SIG-M5 treated with dmso at 0.1 percent for 504 hours (cell line): ENCODE data around the gene COX6A1.
"Not testable (repeated sequence)": the region's sequence is repeated elsewhere in the genome, so short reads cannot be mapped to it uniquely, and the experiment has no call there.

Experiments used
- DNase-seq: peaks from one replicate; lab custom pipeline; 2025; ENCODE audit not compliant: unreplicated experiment; lab: John Stamatoyannopoulos, UW

The COX6A1 gene

GRCh38 chr12:120425797-120426196, 12.1 kb upstream of the COX6A1 start:
- DNase-seq = no peak

DNA sequence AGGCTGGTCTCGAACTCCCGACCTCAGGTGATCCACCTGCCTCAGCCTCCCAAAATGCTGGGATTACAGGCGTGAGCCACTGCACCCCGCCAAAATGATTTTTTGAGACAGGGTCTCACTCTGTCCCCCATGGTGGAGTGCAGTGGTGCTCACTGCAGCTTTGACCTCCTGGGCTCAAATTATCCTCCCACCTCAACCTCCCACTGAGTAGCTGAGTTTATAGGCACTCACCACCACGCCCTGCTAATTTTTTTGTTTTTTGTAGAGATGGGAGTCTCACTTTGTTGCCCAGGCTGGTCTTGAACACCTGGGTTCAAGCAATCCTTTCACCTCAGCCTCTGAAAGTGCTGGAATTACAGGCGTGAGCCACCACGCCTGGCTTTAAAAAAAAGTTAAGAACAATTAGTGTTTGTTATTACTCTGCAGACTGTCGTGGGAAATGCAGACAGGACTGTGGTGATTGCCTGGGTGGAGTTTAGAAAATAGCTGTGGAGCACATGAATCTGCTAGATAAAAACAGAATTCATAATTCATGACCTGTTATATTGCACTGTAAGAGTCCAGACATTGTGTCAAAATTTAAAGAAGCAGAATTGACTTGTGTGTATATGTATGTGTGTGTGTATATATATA, 9.2 kb upstream of the COX6A1 start:
- no peak for DNase-seq

DNA sequence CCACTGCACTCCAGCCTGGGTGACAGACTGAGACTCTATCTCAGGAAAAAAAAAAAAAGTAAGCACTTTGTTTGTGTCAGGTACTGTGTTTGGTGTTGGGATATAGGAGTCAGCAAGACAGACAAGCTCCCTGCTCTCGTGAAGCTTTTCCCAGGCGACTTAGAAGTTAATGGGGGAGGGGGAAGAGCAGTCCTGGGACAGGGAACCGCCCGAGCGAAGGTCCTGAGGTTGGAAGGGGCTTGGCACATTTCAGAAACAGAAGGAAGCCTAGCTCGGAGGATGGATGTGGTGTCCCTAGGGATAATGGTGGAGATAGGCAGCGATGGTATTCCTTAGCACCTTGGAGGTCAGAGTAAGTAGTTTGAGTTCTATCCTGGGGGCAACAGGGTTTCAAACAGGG, 8.5 kb upstream of the COX6A1 start:
- DNase-seq = no peak

DNA sequence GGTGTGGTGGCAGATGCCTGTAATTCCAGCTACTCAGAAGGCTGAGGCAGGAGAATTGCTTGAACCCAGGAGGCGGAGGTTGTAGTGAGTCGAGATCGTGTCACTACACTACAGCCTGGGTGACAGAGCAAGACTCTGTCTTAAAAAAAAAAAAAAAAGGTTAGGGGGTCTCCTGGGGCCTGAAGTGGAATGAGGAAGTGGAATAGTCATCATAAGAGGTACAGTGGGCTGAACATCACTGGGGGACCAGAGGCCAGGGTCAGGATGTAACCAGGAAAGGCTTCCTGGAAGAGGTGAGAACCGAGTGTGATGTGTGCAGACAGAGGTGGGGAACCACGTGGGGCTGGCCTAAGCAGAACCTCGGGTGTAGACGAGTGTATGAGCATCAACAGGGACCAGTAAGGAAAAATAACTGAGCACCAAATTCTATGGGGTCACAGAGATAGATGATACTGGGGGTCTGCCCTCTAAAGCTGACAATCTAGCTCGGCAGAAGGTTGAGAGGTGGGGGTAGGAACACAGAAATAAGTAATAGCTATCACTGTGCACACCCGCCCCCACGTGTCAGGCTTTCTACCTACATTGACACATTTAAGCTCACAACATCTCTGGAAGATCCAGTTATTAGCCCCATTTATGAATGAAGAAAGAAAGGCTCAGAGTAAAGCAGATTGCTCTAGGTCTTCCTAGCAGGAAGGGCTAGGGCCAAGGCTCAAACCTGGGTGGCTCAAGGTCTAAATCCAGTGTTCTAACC, 5.0 kb upstream of the COX6A1 start:
- no peak for DNase-seq

GRCh38 chr12:120438495-120439198, 734 bp downstream of the COX6A1 start:
- no peak for DNase-seq

- peak; percentile 83 for DNase-seq
Observed at GRCh38 chr12:120439646-120440247, 1.8 kb downstream of the COX6A1 start.

- DNase-seq = peak; percentile 21
Observed at GRCh38 chr12:120444676-120445075, 6.8 kb downstream of the COX6A1 start.

- peak; percentile 85 for DNase-seq
Observed at GRCh38 chr12:120445911-120446843, 8.3 kb downstream of the COX6A1 start, which contains the start of the genes GATC and TRIAP1. TSS of gene GATC (plus strand) at chr12:120446444. CDS start at chr12:120446481, 37 bp downstream. TSS of gene TRIAP1 (minus strand) at chr12:120446384. CDS start at chr12:120446372, 12 bp downstream.

- peak; percentile 15 for DNase-seq
Observed at GRCh38 chr12:120446844-120447178, 8.9 kb downstream of the COX6A1 start.

- no peak for DNase-seq
Observed at GRCh38 chr12:120447992-120448391, 10.1 kb downstream of the COX6A1 start.

GRCh38 chr12:120452524-120452923, 14.6 kb downstream of the COX6A1 start:
- not testable (repeated sequence) for DNase-seq

DNA sequence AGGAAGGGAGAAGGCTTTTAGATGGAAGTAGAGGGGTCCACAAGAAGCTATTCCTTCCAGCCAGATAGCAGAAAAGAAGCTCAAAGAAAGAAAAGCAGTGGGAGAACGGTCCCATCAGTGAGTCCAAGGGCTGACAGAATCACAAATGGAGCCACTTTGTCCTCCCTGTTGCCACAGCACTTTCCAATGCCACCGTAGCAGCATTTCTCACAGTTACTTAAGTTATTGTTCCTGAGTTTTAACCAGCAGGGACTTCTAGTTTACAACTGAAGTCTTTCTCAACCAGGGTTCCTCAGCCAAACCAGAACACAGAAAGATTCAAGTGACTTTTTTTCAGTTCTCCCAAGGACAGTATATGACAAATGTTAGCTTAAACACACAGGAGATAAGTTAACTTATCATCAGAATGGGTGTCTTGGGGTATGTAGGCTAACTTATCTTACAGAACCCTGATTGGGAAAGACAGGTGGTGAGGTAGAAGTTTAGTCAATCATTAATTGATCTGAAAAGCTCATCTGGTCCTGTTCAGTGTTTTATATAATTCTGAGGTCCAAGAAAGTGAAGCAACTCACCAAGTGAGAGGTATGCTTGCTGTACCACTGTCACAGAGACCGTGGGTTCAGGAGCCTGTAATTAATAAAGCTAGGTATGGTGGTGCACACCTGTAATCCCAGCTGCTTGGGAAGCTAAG, 15.3 kb downstream of the COX6A1 start:
- DNase-seq = no peak

DNA sequence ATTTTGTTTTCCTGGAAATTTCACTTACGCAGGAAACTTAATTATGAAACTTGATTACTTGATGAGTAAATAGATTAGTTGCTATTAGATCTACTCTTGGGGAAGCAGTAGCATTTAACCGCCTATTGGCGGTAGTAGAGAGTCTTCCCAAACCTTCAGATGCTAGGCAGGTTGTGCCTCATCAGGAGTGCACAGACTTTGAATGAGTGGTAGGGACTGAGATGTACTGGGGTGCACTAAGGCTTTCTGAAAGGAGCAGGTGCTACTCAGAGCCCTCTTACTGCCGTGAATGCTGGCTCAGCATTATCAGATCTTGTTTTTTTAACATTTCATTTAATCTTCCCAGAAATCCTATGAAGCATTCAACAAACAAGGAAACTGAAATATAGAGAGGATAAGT, 16.1 kb downstream of the COX6A1 start:
- peak; percentile 71 for DNase-seq

GRCh38 chr12:120455302-120455701, 17.4 kb downstream of the COX6A1 start:
- no peak for DNase-seq

DNA sequence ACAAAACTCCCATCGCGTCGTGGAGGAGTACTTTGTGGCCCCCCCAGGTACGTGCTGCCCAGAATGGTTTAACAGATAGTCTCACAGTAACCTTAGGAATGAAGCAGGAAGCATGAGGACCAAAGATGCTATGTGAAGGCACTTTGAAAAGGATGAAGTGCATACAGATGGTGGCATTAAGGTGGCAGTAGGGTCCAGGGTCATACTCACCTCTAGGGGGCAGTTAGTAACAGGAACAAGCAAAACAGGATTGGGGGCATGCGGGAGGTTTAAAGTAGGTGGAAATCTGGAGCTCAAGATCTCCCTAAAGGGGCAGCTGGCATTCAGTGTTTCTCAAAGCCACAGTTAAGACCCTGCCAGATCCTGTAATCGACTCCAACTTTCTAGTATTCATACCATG, 19.2 kb downstream of the COX6A1 start:
- DNase-seq = peak; percentile 31

DNA sequence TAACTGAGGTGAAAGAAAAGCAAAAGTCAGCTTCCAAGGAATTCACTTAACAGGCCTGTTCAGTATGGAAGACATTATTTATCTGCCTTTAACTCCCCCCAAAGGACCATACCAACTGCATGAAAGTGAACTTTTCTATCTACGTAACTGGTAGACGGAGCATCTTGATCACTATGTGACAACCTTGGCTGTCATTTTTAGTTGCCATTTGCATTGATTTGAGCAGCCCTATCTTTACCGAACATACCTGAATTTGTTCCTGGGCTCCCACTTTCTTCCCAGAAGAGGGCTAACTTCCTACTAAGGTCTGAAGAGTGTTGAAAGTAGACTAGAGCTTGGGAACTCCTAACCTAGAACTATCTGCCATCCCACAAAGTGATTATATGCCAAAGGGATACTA, 22.2 kb downstream of the COX6A1 start:
- no peak for DNase-seq

- no peak for DNase-seq
Observed at GRCh38 chr12:120462099-120462640, 24.3 kb downstream of the COX6A1 start.

DNA sequence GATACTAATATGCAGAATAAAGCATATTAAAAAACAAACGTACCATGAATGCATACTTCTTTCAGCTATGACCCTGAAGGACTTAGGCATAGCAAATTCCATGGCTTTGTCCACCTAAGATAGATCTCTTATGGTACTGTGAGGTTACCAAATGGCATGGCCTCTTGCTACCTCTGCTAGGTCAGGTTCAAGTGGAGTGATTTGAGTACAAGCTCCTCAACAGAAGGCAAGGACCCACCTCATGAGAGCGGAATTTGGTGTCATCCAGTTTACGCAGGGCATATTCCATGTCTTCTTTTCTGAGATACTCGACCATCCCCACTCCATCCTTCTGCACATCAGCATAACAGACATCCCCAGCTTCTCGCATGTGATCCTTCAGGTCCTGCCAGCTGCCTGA, 25.8 kb downstream of the COX6A1 start:
- DNase-seq = no peak

DNA sequence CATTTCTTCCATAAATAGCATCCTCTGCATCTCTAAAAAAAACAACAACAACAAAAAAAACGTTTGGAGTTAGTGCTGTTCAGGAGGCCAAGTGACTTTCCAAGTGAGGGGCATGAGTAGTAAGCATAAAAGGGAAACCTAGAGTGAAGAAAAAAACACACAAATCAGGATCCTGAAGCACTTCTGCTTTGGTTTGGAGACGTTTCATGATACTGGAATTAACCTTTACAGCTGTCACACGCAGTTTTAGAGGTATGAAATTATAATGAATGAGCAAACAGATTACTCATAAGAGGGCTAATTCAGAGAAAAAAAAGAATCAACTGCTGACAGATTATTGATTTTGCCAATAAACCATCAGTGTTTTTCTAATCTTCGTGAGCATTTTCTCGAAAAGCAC, 27.8 kb downstream of the COX6A1 start:
- no peak for DNase-seq
